ENCODE measurements around the gene FOXK1.

FOXK1 gene

DNA sequence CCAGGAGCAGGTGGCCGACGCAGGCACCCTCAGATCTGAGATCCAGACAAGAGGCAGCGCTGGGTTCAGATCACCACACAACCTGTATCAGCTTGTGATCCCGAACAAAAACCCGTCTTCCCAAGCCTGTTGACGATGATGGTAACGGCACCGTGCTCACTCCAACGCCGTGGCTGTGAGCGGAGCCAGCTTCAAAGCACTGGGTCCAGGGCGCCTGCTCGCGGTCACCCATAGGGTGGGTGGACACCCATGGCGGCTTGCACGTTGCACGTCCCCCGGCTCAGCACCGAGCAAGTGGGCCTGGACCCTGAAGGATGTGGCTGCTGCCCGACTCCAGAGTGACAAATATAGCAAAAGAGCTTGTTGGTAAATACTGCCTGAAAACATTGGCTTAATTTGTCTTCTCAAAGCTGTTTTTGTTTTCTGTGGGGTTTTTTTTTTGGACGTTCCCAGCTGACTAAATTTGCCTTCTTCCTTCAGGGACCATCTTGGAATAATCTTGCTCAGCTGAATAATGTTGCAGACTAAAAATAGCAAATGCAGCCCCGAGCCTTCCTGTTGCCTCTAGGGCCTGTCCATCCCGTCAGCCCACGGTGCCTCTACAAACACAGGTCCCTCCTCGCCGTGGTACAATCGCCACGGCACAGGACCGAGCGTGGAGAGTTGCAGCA, 41.0 kb downstream of the FOXK1 start:
- DNase-seq (ENCODE audit: low read depth), result no peak

DNA sequence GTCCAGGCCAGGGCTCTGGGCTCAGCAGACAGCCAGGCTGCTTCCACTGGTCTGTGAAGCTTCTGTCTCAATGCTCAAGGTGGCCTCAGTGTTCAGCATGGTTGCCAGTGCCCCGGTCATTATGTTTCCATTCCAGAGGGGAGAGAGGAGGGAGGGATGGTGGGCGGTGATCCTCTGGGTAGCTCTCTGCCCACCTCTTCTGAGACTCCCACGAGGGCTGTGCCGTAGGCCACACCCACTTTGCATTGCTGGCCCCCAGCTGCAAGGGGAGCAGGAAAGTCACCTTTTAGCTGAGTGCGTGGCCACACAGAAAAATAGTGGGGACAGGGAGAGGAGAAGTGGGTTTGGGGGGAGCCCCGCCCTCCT, 42.5 kb downstream of the FOXK1 start:
- no peak for DNase-seq (ENCODE audit: low read depth)

DNA sequence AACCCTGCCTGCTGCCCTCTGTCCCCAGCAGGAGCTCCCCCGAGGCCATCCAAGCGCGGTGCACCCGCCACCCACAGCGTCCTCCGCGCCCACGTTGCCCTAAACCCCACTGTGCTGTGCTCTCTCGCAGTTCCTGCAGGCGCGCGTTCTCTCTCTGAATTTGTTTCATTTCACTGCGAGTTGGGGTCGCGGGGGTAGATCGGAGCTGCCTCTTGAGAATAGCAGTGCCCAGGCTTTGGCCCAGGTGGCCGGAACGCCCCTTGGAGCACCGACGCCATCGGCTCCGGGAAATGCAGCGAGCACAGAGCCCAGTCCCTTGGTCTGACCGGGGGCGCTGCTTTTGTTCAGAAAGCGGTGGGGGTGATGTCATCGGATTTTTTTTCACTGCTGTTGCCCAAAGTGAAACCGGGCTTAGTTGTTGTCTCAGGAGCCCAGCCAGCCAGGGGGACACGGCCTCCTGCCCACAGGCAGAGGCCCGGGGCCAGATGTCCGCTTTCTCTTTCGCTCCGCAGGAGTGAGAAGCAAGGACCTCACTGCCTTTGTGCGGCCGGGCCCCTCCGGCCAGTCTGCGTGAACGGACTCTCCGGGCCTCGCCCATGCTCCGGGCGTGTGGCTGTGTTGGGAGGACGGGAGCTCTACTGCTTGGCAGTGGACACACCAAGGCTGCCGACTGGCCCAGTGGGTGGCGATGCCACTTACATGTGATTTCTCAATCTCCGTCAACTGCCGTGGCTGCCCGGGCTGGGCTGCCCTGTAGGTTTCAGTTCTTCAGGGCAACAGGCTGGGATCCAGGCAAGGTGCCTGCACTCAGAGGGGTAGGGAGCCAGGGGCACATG, 43.1 kb downstream of the FOXK1 start:
- peak; percentile 29 for DNase-seq (ENCODE audit: low read depth)

DNA sequence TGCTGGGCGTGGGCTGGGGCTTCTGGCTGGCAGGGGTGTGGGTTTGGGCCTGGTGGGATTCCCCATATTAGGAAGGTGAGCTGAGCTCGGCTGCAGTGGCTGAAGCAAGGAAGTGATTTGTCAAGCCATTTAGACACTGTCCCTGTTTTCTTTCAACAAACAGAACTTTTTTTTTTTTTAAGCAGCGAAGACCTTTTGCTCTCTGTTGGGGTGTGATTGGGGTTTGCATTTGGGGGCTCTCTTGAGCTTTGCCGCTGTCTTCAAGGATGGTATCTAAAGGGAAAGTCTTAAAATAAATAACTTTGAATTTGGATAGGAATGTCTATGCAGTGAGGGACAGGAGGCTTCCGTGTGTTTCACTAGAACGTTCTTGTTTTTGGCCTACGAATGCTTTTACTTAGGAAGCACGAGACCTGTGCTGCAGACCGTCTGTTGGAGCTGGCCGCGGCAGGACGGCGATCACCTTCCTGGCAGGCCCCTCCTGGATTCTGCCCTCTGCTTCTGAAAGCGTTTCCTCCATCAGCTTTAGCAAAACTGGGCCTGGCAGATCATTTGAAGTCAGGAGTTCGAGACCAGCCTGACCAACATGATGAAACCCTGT, 43.9 kb downstream of the FOXK1 start:
- DNase-seq (ENCODE audit: low read depth), result no peak

DNA sequence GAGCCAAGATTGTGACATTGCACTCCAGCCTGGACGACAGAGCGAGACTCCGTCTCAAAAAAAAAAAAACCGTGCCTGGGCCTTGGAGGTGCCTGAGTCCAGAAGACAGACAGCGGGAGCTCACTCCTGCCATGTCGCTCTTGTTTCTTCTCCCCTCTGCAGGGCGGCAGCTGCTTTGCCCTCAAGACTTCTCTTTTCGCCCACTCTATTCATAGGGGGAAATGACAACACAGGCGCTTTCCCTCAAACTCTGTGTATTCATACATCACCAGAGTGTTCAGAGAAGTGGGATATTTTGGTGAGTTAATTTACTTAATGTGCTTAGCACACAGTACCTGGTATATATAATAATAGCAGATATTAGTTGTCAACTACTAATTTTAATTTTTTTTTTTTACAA, 44.5 kb downstream of the FOXK1 start:
- DNase-seq (ENCODE audit: low read depth), result no peak

DNA sequence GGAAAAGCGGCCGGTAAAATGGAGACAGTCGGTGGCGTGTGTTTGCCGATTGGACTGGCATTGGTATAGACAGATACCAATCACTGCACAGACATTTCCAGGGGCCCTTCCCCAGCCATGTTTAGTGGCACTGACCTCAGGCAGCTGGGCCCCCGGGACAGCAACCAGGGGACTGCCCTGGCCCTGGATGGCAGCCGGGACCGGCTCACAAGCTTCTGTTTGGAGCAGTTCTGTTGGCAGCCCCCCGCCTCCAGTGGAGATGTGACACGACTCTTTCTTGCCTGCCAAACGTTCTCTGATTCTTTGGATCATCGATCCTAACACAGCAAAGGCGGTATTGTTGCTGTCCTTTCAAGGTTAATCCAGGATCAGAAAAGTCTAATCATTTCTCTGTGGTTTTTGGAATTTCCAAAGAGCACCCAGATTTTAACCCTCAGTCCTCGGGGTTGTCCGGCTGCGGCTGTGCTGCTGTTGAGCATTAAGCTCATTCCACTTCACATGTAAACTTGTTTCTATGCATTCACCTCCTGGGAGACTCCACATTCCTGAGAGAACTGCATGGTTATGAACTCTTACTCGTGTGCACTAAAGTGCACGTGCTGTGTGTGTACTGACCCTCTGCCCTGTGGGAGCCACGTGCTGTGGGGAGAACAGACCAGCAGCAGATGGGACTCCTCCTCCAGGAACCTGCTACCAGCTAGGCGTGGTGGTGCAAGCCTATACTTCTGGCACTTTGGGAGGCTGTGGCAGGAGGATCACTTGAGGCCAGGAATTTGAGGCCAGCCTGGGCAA, 46.0 kb downstream of the FOXK1 start:
- no peak for DNase-seq (ENCODE audit: low read depth)

DNA sequence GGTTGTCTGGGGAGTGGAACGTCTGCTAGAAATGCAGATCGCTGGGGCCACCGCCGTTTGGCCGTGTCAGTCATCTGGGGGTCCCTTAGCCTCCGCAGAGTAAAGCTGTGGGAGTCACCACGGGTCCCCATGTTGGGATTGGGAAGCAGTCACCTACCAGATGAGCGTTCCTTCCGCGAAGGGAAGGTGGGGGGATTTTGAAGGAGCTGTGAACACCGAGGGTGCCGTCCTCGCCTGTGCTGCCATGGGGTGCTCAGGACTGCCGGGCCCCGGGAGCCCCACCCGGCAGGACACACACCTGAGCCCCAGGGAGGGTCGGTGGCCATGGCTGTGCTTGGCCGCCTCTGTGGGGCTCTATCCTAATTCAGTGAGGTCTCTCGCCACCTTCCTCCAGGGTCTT, 47.2 kb downstream of the FOXK1 start:
- no peak for DNase-seq (ENCODE audit: low read depth)

DNA sequence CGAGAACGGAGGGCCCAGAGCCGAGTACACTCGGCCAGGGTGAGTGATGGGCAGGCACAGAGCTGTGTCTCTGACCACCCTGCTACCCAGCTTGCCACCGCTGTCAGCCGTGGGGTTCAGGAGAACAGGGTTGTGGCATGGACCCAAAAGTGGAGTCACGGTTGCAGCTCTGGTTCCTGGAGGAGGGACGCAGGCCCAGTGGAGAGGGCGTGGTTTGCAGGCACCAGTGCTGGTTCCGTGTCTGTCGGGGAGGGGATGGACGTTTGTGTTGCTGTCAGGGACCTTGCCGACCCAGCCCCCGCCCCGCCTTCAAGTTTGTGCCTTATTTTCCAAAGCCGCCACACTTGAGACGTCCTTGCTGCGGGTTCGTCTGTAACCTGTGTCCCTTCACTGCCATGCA, 48.2 kb downstream of the FOXK1 start:
- no peak for DNase-seq (ENCODE audit: low read depth)

DNA sequence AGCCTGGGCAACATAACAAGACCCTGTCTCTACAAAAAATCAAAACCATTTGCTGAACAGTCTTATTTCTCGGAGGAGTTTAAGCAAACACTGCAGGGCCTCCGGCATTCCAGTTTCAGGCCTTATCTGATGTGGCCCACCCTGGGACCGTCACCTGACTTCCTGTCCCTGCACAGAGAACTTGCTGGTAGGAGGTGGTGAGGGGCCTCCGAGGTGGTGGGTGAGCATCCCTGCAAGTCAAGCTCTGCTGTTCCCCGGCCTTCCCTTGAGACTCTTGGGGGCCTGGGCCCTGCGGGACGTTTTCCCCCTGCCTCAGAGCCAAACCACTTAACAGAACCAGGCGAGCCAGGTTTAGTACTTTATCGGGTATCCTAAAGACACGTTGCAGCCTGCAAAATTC, 48.9 kb downstream of the FOXK1 start:
- DNase-seq (ENCODE audit: low read depth), result no peak

DNA sequence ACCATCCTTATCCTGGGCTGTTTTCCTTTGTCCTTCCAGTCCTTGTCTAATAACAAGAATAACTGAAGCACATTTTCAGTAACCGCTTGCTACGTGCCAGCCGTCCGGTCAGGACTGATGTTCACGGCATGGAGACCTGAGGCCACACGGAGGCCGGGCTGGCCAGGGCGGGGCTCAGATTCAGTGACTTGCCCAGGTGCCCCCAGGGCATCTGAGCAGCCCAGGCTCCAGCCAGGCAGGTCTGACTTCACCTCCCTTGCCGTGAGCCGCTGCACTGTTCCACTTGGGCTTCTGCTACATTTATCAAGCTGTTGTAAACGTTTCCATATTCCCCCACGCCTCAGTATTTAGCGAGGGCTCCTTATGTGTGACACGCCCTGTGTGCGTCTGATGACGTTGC, 49.7 kb downstream of the FOXK1 start:
- DNase-seq (ENCODE audit: low read depth), result no peak

DNA sequence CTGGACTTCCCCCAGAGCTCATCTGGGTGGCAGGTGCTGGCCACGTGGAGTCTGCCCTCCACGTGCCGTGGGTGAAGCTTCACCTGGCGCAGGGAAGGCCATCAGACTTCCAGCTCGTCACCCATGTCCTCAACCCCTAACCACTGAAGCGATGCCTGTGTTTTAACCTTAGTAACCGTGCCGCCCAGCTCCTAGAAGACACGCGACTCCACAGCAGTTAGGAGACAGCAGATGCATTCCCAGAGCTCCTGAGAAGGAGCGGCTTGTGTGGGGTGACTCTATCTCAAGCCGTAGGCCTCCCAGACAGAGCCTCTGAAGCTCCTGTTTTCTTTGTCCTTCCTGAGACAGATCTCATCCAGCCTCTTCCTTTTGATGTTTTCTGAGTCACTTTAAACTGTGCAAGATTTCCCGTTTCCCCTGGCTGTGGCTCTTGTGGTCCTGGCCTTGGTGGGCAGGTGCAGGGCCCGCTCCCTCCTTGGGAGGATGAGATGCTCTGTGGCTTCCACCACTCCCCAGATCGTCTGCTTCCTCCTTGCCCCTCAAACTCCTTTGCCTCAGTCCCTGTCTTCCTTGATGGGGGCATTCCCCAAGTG, 51.9 kb downstream of the FOXK1 start:
- DNase-seq (ENCODE audit: low read depth), result no peak

DNA sequence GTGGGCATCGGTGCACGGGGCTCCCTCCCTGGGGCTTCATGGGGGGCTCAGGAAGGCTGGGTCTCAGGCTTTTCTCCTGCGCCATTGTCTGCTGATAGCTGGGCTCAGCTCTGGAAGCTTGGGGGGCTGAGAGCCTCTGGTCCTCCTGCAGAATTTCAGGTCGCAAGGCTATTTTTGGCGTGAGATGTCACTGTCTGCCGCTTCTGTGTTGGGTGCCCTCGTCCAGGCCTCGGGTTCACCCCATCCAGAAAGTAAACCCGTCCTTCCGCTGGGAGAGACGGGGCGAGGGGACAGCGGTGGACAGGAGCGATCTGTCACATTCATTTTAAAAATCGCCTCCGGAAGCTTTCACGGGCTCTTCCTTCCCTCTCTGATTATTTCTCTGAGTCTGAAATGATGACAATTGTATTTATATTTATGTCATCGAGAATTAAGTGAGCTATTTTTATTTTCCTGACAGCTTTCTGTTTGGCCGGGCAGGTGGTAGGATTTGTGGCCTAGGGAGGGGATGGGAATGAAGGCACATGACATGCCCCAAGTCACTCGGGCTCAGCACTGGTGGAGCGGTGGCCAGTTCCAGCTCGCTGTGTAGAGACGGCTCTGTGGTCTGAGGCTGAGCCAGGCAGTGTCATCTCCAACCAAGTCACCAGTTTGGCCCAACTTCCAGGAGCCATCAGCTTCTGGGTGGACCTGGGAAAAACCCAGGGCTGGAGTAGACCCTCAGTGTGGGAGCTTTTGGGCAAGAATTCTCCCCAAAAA, 52.7 kb downstream of the FOXK1 start:
- no peak for DNase-seq (ENCODE audit: low read depth)

DNA sequence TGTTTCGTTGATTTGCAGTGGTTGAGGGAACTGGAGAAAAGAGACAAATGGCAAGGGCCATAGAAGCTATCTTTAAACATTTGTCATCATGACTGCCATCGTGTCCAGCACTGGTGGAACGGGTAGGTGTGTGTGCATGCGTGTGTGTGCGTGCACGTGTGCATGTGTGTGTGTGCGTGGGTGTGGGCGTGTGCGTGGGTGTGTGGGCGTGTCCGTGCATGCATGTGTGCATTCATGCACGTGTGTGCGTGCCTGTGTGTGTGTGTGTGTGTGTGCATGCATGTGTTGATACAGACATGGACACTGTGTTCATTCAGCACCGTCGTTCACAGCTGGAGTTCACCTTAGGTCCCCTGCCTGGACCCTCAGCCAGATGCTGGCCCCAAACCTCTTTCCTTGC, 55.2 kb downstream of the FOXK1 start:
- DNase-seq (ENCODE audit: low read depth), result no peak

DNA sequence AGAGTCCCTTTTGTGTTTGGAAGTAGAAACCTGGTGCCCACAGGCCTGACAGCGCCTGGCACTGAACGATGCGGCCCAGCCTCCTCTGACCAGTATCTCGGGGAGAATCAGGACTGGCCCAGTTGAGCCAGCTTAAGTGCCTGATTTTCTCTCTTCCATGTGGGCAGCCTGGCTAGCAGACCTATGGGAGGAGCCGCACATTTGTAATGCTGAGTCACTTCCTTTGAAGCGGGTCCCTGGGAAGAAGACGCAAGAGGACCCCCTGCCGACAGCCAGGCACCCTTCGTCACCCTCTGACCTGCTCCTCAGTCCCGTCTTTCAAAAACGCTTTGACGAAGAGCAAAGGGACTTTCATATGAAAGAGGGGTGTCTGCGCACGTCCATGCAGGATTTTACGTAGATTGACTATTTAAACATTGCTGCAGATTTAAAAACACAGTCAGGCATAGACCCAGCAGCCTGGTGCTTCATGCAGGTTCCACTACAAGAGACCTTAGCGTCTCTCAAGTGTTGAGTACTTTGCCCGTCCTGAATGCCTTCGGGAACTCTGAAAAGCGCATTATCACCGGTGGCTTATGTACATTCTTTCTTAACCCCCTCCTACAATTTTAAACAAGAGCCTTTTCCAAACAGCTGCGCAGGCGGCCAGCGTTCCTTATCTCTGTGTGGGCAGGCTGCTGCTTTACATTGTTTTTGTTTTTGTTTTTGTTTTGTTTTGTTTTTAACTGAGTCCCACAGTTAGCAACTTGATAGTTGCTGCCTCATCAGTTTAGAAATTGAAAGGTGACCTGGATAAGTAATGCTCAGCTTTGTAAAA, 56.8 kb downstream of the FOXK1 start:
- DNase-seq (ENCODE audit: low read depth), result no peak

DNA sequence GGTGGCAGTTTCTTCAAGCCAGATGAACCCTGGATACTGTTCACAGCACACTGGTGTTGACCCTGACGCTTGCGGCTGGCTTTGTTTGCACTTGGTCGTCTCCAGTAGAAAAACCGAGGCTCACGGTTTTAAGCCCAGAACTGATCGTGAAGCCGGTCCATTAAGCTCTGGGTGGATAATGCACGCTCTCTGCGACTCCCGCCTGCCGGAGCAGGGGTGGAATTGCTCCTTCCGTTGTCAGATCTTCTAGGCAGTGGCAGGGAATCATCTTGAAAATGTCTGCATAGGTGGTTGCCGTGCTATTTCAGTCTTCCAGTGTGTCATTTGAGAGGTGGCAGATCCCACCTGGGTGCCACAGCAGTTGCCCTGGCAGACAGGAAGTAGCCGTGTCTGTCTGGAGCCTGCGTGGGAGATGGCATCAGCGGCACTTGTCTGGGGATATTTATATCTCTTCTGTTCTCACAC, 57.5 kb downstream of the FOXK1 start:
- DNase-seq (ENCODE audit: low read depth), result peak; percentile 52

DNA sequence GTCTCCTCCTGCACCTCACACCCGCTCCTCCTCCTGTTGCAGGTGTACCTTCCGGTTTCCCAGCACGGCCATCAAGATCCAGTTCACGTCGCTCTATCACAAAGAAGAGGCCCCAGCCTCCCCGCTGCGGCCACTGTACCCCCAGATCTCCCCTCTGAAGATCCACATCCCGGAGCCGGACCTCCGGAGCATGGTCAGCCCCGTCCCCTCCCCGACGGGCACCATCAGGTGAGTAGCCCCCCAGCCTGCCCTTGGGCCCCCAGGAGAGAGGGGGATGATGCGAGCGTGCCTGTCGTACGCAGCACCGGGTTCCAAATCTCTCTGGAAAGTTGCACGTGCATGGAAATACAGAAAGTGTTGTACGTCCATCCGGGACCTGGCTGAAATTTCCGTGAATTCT, 58.7 kb downstream of the FOXK1 start:
- no peak for DNase-seq (ENCODE audit: low read depth)

DNA sequence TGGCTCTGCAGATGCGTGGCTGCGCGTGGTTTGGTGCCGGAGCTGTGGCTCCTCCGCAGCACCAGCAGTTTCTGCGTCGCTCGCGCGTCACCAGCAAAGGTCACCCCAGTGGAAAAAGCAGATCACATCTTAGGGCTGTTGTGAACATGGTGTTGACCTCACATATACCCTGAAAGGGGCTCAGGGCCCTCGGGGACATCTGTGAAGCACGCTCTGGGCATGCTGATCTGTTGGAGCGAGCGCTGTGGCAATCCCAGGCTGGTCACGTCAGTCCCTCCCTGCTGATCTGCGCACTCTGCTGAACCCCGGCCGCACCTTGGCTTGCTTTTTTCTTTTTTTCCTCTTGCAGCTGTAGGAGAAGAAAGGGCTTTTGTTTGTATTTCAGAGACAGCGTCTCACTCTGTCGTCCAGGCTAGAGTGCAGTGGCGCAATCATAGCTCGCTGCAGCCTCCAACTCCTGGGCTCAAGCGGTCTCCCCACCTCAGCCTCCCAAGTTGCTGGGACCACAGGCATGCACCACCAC, 60.0 kb downstream of the FOXK1 start:
- DNase-seq (ENCODE audit: low read depth), result no peak

DNA sequence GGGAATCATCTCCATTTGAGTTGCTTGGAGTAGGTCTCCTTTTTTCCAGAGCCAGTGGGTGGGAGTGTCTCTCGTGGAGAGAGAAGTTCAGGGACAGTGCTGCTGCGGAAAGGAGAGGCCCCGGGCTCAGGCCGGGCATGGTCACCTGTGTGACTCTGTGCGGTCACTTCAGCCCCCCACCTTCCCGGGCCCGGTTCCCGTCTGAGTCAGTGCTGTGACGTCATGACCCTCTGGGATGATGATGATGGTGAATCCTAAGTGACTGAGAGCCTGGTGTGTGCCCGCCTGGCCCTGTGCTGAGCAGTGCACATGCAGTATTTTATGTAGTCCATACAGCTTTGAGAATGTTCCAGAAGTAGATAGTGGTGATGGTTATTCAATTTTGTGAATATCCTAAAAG, 60.8 kb downstream of the FOXK1 start:
- no peak for DNase-seq (ENCODE audit: low read depth)

DNA sequence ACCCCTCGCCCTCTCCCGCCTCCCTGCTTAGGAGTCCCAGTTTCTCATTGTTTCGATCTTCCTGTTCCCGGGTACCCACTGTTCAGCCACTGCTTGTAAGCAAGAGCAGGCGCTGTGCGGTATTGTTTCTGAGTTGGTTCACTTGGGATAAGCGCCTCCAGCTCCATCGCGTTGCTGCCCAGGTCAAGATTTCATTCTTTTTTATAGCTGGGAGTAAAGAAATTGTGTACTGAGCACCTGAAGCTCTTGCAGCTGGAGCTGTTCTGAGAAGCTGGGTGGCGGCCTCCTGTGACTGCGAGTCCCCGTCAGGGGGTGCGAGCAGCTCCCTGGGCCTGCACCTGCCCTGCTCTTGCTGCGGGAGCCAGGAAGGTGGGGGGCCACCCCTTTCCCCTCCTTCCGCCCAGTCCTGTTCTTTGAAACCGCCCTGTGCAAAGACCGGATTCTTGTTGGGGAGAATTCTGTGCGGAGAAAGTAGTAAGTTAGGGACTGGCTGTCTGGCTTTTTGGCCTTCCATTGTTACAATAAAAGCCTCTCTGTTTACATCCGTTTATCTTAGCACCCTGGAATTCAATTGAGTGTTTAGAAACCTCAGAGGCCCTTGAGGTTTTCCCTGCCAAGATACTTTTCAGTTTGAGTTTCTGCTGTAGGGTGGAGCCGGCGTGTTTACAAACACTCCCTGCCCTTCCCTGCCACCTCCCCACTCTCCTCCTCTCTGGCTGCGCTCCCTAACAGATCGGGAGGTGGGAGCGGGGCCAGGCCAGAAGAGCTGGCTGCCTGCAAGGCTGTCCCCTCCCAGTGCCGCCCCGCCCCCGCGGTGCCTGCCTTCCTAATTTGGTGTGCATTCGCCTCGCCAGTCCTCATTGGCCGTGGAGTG, 62.5 kb downstream of the FOXK1 start:
- DNase-seq (ENCODE audit: low read depth), result peak; percentile 62
